Adipocyte (in vitro differentiated cells): Measurements from ENCODE around the gene ATP1A4.
"Not testable (repeated sequence)": the region's sequence is repeated elsewhere in the genome, so short reads cannot be mapped to it uniquely, and the experiment has no call there.

ENCODE experiments used
- DNase-seq: peaks from one replicate; pipeline ENCODE4 v3.0.0-alpha.2; 2015; ENCODE audit warnings: low read depth
- H3K27me3 ChIP-seq: replicated peaks from 2 replicates; pipeline ENCODE4 v1.7.0; 2013; ENCODE audit warnings: mild to moderate bottlenecking, low read length, moderate library complexity; ENCODE audit not compliant: control insufficient read depth, insufficient read depth
- H3K36me3 ChIP-seq: 2 replicates; pipeline ENCODE4 v1.7.0; 2013; ENCODE audit warnings: low read length, mild to moderate bottlenecking, moderate library complexity; ENCODE audit not compliant: control insufficient read depth, insufficient read depth, severe bottlenecking
- H3K4me1 ChIP-seq: 2 replicates; pipeline ENCODE4 v1.7.0; 2013; ENCODE audit warnings: mild to moderate bottlenecking, low read length, moderate library complexity; ENCODE audit not compliant: control insufficient read depth, insufficient read depth
- H3K4me3 ChIP-seq: 2 replicates; pipeline ENCODE4 v1.7.0; 2013; ENCODE audit warnings: mild to moderate bottlenecking, low read length, moderate library complexity
- H3K9ac ChIP-seq: 2 replicates; pipeline ENCODE4 v1.7.0; 2013; ENCODE audit warnings: mild to moderate bottlenecking, low read length, moderate library complexity
- H3K9me3 ChIP-seq: 2 replicates; pipeline ENCODE4 v1.7.0; 2013; ENCODE audit warnings: mild to moderate bottlenecking, low read length, moderate library complexity; ENCODE audit not compliant: control insufficient read depth

ATP1A4 gene

DNA sequence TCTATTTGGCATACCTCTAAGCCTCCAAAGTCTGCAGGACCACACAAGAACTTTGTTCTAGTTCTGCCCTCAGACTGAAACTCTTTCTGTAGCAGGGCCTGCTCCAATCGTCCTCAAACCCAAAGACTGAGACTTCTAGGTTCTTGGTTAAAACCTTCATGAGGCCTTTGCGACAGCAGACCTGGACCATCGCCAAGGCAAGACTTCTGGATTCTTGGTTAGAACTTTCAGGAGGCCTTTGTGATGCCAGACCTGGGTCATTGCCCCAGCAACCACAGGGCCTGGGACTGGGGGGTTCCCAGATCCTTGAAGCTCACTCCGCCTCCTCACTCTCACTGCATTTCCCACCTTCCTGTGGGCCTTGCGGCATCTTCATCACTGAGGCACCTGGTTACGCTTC lies at the start of gene ATP1A4:
Gene ATP1A4, plus strand, starts transcription at position 301 of the 400 bp plus-strand sequence. CDS start 438 bp downstream, outside the sequence.
- H3K36me3 ChIP-seq, result no peaks in the 10 kb centered on the region
- no peaks in the 10 kb centered on the region for H3K27me3 ChIP-seq
- H3K4me1 ChIP-seq, result peaks cover 15% of the 10 kb centered on the region
- H3K9ac ChIP-seq, result no peak within 1 kb of the TSS
- DNase-seq, result no peak
- no peaks in the 10 kb centered on the region for H3K9me3 ChIP-seq
- no peak within 1 kb of the TSS for H3K4me3 ChIP-seq

DNA sequence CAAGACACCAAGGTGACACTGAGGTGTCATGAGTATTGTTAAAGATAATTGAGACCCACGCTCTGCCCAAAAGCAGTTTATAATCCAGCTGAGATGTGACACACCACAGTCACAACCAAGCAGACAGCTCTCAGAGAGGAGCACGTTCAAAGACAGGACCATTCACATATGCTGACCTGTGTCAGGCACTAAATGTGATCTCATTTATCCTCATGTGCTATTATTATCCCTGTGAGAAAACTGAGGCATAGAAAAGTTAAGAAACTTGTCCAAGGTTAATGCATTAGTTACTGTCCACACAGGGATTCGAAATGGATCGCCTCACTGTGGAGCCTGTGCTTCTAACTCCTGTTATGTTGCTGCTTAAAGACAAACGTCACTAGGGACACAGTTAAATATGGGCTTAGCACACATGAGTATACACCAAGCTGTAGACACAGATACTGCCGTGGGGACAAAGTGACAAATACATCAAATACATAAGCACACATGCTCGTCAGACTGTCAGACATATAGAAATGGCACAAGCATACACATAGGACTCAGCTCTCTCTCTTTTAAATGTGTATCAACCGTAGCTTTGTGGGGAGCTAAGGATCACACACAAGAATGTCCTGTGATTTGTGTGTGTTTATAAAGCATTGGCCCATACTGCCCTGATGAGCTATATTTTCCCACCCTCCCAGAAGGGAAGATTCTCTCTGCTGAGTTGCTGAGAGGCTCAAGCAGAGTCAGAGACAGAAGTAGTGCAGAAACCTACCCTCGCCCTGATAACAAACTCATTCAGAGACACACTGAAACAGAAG lies 49.5 kb upstream of the ATP1A4 start:
- no peak for DNase-seq
- H3K4me3 ChIP-seq, result no peak overlapping the region
- H3K4me1 ChIP-seq, result peaks cover 31% of the 10 kb centered on the region
- H3K36me3 ChIP-seq, result no peaks in the 10 kb centered on the region
- H3K9me3 ChIP-seq, result no peaks in the 10 kb centered on the region
- peak overlapping the region; percentile 47 for H3K9ac ChIP-seq
- H3K27me3 ChIP-seq, result peaks cover 2% of the 10 kb centered on the region

DNA sequence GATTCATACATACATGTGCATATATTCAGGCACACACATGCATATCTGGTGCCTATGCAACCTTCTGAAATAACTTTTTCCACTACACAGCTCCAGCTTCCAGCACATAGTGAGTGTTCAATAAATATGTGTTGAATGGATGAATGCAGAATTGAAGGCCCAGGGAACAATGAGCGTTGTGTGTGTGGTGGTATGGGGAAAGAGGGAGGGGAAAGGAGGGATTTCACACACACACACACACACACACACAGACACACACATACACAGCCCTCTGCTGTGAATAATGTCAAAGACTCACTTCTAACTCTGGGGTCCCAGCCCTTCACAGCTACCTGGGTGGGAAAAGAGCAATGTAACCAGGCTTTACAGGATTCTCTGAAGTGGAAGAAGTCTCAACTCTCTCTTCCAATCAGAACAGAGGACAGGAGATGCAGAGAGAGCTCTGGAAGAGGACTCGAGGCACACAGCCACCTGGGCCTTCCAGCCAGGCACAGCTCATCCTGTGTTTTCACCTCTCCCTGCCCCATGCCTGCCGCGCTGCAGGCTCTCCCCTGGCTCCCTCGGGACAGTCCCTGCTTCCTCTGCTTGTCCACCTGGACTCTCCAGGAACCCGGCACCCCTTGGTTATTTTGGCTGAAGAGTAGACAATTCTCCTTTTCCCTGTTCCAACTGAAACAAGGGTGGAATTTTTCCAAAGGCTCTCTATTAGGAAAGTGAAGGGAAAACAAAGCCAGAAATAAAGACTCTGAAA lies 47.6 kb upstream of the ATP1A4 start:
- DNase-seq, result no peak
- Histone ChIP-seq H3K4me1 (peaks cover 24% of the 10 kb centered on the region), H3K9me3 (no peaks in the 10 kb centered on the region), H3K36me3 (no peaks in the 10 kb centered on the region), H3K4me3 (no peak overlapping the region), H3K9ac (no peak overlapping the region), H3K27me3 (peaks cover 15% of the 10 kb centered on the region)

DNA sequence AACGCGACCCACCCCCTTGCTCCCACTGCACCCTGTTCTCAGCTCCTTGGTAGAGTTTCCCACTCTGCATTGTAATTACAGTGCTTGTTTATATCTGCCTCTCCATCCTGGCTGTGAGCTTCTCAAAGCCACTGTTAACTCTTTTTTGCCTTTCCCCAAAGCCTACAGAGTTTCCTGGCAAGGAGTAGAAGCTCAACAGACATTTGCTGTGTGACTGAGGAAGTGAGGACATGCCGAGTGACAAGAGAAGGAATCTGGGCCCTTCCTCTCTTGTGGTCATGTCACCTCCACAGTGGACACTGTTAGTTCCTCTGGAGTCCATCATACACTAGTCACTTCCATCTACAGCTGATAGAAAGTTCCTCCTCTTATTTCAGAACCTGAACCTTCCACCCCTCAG lies 46.9 kb upstream of the ATP1A4 start:
- Histone ChIP-seq H3K4me1 (peaks cover 27% of the 10 kb centered on the region), H3K9ac (no peak overlapping the region), H3K27me3 (peaks cover 15% of the 10 kb centered on the region), H3K9me3 (no peaks in the 10 kb centered on the region), H3K4me3 (no peak overlapping the region), H3K36me3 (no peaks in the 10 kb centered on the region)
- DNase-seq, result no peak

DNA sequence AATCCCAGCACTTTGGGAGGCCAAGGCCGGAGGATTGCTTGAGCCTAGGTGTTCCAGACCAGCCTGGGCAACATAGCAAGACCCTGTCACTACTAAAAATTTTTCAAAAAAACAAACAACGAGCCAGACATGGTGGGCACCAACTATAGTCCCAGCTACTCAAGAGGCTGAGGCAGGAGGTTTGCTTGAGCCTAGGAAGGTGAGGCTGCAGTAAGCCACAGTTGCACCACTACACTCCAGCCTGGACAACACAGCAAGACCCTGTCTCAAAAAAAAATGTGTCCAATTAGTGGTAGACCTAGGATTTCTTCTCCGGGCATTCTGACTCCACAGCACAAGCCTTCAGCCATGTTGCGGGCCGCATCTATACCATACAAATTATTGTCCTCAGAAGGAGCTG lies 46.2 kb upstream of the ATP1A4 start:
- H3K9me3 ChIP-seq, result no peaks in the 10 kb centered on the region
- peaks cover 19% of the 10 kb centered on the region for H3K27me3 ChIP-seq
- no peak overlapping the region for H3K9ac ChIP-seq
- no peak for DNase-seq
- no peak overlapping the region for H3K4me3 ChIP-seq
- no peaks in the 10 kb centered on the region for H3K36me3 ChIP-seq
- H3K4me1 ChIP-seq, result peaks cover 28% of the 10 kb centered on the region

DNA sequence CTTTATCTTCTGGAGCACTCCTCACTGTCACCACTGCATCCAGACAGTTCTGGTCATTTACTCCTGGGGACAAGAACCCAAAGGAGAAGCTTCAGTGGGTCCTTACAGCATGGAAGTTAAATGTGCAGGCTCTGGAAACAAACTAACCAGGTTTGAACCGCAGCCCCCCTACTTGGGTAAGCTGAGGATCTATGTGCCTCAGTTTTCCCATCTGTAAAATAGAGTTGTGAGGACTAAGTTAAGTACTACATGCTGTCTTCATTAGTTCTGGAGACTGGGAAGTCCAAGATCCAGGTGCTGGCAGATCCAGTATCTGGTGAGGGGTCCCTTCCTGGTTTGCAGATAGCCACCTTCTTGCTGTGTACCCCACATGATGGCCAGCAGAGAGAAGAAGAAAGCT lies 43.9 kb upstream of the ATP1A4 start:
- H3K4me1 ChIP-seq, result peaks cover 16% of the 10 kb centered on the region
- H3K9me3 ChIP-seq, result no peaks in the 10 kb centered on the region
- DNase-seq, result no peak
- no peak overlapping the region for H3K4me3 ChIP-seq
- H3K27me3 ChIP-seq, result peaks cover 27% of the 10 kb centered on the region
- H3K36me3 ChIP-seq, result no peaks in the 10 kb centered on the region
- no peak overlapping the region for H3K9ac ChIP-seq

DNA sequence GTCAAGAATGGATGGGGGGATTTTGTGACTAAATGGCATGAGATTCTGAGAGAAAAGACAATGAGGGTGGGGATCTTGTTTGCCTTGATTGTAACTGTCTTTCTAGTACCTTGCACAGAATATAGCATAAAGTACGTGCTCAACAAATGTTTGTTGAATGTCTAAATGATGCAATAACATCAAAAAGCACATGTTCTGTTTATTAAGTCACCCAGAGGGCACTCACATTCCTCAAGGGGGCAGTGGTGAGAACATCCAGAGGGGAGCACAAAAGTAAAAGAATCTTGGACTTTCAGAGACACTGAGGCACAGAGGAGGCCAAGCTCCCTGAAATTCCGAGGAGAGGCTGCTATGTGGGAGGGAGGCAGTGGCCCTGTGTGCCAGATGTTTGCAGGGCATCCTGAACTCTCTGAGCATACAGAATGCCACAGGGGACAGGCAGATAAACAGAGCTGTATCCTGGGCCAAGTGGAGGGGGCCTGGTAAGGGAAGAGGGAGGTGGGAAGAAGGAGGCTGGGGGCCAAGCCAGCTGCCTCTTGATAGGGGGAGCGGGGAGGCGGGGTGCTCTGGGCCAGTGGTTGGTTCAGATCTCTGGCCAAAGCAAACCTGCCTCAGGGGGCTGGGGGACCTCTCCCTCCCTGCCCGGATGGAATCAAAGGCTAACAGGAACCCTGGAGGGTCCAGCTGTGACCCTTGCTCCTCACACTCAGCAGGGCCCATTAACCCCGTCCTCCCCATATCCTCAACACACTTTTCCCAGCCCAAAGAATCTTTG lies 42.3 kb upstream of the ATP1A4 start:
- DNase-seq, result peak; percentile 76
- no peaks in the 10 kb centered on the region for H3K9me3 ChIP-seq
- no peaks in the 10 kb centered on the region for H3K36me3 ChIP-seq
- no peak overlapping the region for H3K4me3 ChIP-seq
- no peak overlapping the region for H3K9ac ChIP-seq
- peaks cover 33% of the 10 kb centered on the region for H3K27me3 ChIP-seq
- peaks cover 16% of the 10 kb centered on the region for H3K4me1 ChIP-seq

DNA sequence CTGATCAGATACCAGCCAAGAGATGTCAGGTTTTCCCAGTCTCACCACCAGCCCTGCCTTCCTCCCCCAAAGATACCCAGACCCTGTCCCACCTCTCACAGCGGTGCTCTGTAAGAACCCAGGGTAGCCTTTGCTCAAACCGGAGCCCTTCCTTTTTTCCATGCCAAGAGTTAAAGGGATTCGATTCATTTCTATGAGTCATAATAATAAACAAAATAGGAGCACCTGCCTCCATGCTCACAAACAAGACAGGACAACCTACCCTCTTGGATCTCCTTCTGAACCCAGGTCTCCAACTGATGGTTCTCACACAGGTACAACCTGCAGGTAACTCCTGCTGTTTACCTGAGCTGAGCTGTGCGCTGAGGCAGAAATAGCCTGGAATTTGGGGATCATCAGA lies 41.7 kb upstream of the ATP1A4 start:
- H3K4me1 ChIP-seq, result peaks cover 15% of the 10 kb centered on the region
- H3K9me3 ChIP-seq, result no peaks in the 10 kb centered on the region
- H3K36me3 ChIP-seq, result no peaks in the 10 kb centered on the region
- H3K9ac ChIP-seq, result no peak overlapping the region
- no peak for DNase-seq
- H3K27me3 ChIP-seq, result peaks cover 33% of the 10 kb centered on the region
- no peak overlapping the region for H3K4me3 ChIP-seq

DNA sequence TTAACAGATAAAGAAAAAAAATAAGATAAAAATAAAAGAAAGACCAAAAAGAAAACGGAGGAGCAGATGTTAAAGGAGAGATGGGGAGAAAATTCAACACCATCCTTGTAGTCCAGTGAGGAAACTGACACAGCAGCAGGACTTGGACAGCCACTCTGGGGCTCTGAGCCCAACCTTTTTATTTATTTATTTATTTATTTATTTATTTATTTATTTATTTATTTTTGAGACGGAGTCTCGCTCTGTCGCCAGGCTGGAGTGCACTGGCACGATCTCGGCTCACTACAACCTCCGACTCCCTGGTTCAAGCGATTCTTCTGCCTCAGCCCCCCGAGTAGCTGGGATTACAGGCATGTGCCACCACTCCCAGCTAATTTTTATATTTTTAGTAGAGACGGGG lies 39.9 kb upstream of the ATP1A4 start:
- DNase-seq, H3K9me3 ChIP-seq, H3K9ac ChIP-seq, H3K36me3 ChIP-seq, H3K4me3 ChIP-seq: not testable (repeated sequence)
- Histone ChIP-seq H3K27me3 (peaks cover 42% of the 10 kb centered on the region), H3K4me1 (peaks cover 15% of the 10 kb centered on the region)

DNA sequence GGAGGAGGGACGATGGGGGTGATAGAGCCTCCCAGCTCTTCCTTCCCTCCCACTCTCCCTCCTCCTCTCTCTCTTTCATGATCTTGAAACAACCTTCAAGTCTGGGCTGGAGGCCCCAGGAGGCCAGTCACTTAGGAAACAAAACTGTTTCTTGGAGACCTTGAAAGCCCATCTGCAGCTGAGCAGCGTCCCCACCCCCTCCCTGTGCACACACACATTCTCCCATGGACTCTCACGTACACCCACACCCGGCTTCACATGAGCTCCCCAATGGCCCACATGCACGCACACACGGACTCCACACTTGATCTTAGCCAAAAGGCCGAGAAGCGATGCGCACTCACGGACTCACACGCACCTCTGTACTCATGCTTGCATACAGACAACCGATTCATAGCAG lies 39.0 kb upstream of the ATP1A4 start:
- Histone ChIP-seq H3K9ac (no peak overlapping the region), H3K27me3 (peaks cover 35% of the 10 kb centered on the region), H3K36me3 (no peaks in the 10 kb centered on the region), H3K4me3 (no peak overlapping the region), H3K9me3 (no peaks in the 10 kb centered on the region), H3K4me1 (peaks cover 24% of the 10 kb centered on the region)
- no peak for DNase-seq

DNA sequence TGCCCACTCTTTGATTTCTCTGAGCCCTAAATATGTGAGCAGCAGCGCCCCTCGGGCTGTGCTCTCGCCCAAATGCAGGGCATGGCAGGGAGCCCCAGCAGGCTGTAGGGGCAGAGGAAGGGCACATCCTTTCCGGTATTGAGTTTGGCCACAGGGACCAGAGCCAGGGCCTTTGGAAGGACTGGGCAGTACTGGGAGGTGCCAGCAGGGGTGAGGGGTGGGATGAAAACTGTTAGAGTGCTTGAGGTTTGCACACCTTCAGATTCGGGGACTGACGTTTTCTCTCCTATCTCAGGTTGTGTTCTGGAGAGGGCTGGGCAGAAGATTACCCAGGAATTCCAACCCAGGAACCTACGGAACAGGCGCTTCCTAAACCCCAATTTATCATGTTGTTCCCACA lies 38.0 kb upstream of the ATP1A4 start:
- Histone ChIP-seq H3K9me3 (no peaks in the 10 kb centered on the region), H3K9ac (no peak overlapping the region), H3K4me1 (peaks cover 35% of the 10 kb centered on the region), H3K27me3 (peaks cover 28% of the 10 kb centered on the region), H3K4me3 (no peak overlapping the region), H3K36me3 (no peaks in the 10 kb centered on the region)
- DNase-seq, result no peak
